HG03575 (cell line): ENCODE results near the gene BAIAP2.

Experiments
- ATAC-seq: cut with Tn5 transposase; IDR thresholded peaks from one replicate; pipeline ENCODE4 v1.9.1; 2021; ENCODE audit not compliant: unreplicated experiment, insufficient number of reproducible peaks, low FRiP score; ENCODE audit errors: extremely low read depth

BAIAP2 gene

GRCh38 chr17:81032641-81033480, 2.1 kb upstream of the BAIAP2 start:
- ATAC-seq: no peak

GRCh38 chr17:81033535-81034167, 1.3 kb upstream of the BAIAP2 start:
- ATAC-seq: no peak

- no peak for ATAC-seq
Observed at GRCh38 chr17:81034168-81034777, 678 bp upstream of the BAIAP2 start.

GRCh38 chr17:81035521-81036196, 708 bp downstream of the BAIAP2 start:
- ATAC-seq: no peak

GRCh38 chr17:81036197-81036941, 1.4 kb downstream of the BAIAP2 start:
- ATAC-seq: no peak

GRCh38 chr17:81037026-81037797, 2.3 kb downstream of the BAIAP2 start:
- no peak for ATAC-seq

GRCh38 chr17:81037798-81038733, 3.1 kb downstream of the BAIAP2 start:
- ATAC-seq: no peak

GRCh38 chr17:81039096-81039495, 4.1 kb downstream of the BAIAP2 start:
- no peak for ATAC-seq

- ATAC-seq: no peak
Observed at GRCh38 chr17:81039854-81040758, 5.2 kb downstream of the BAIAP2 start.

- ATAC-seq: no peak
Observed at GRCh38 chr17:81040791-81041337, 5.9 kb downstream of the BAIAP2 start.

- no peak for ATAC-seq
Observed at GRCh38 chr17:81042606-81043005, 7.7 kb downstream of the BAIAP2 start.

GRCh38 chr17:81043319-81043724, 8.4 kb downstream of the BAIAP2 start:
- no peak for ATAC-seq

GRCh38 chr17:81043725-81044427, 8.9 kb downstream of the BAIAP2 start:
- ATAC-seq: no peak

GRCh38 chr17:81044428-81044763, 9.4 kb downstream of the BAIAP2 start:
- no peak for ATAC-seq

- no peak for ATAC-seq
Observed at GRCh38 chr17:81044764-81045589, 10.0 kb downstream of the BAIAP2 start.
